Activated CD4-positive, alpha-beta T cell treated with anti-CD3 and anti-CD28 coated beads for 1 hour (primary cell): ENCODE results near the gene TPRG1L.

Experiments used
- DNase-seq: peaks from one replicate; pipeline ENCODE4 v3.0.0-alpha.2; 2020

Gene TPRG1L

DNA sequence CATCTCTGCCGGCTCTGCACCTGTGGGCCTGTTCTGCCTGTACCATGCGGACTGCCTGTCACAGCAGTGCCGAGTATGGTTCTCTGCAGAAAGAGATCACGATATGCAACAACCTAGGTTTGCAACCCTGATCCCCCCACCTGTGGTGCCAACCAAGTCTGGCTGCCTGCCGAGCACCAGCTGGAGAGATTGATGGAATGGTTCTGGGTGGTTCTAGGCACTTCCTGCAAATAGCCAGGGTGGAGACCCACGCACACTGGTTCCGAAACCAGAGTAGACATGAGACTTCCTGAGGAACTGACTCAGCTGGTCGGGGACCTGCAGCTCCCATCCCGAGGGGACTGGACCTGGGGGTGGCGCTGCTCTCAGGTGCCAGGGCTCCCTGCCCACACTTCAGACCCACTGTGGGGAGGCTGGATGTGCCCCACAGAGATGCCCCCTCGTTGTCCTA, 5.4 kb downstream of the TPRG1L start:
- DNase-seq = no peak

DNA sequence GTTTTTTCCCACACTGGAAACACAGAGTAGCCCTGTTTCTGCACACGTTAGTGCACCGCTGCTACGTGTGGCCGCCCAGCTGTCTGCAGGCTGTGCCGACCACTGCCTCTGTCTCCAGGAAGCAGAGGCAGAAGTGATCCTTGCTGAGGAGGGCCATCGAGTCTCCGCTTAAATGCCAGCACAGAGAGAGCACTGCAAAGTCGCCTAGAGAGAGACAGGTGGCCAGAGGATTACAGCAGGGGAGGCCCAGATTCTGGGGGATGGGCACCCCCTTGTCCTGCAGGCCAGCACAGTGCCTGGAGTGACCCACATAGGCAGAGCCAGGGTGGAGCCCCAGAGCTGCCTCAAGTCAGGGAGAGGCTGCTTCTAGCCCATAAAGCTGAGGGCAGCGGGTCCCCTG, 6.1 kb downstream of the TPRG1L start:
- no peak for DNase-seq

DNA sequence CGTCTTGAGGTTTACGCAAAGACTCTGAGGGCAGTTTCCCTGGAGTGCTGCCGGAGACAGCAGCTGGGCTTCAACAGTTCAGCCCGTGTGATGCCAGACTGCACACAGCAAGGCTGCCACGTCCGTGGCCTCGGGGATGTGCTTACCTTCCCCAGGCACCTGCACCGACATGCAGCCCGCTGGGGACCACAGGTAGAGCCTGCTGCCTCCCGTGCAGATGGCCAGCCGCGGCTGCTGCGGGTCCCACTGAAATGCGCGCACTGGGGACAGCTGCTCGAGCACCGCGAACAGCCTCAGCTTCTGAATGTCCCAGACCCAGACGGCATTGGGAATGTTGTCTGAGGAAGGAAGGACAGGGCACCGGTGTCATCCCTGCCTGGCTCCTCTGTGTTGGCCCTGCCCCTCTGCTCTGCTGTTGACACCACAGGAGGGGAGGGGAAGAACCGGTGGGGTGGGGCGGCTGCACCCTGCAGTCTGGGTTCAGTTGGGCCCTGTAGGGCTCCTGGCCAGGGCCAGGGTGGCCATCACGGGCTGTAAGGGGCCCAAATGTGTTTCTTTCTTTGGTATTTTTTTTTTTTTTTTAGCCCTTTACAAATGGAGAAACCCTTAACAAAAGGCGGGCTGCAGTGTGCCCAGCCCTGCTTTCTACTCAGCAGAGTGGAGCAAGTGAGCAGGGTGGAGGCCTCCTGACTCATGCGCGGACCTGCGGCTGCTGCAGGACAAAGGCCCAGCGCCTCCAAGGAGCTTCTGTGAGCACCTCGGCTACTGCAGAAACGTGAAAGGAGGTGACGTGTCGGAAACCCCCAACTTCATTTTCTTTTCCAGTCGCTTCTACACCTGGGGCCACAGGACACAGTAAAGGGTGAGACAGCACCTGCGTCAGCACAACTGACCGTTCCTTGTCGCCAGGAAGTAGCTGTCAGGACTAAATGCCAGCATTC, 6.8 kb downstream of the TPRG1L start:
- DNase-seq = no peak

DNA sequence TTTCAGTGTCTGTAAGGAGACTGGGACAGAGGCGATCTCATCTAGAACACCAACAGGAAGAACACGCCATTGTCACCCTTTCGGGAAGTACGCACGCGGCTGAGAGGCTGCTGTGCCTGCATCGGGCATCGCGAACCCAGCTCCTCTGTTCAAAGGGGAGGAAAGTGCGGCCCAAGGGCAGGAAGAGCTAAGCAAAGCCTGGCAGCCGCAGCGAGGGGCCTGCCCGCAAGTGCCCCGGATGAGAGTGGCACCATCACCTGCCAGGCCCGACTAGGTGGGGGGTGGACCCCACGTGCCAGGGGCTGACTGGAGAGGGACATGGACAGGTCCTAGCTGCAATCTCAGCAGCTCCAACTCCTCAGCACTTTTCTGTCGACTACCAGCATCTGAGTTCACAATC, 7.5 kb downstream of the TPRG1L start:
- DNase-seq = no peak

DNA sequence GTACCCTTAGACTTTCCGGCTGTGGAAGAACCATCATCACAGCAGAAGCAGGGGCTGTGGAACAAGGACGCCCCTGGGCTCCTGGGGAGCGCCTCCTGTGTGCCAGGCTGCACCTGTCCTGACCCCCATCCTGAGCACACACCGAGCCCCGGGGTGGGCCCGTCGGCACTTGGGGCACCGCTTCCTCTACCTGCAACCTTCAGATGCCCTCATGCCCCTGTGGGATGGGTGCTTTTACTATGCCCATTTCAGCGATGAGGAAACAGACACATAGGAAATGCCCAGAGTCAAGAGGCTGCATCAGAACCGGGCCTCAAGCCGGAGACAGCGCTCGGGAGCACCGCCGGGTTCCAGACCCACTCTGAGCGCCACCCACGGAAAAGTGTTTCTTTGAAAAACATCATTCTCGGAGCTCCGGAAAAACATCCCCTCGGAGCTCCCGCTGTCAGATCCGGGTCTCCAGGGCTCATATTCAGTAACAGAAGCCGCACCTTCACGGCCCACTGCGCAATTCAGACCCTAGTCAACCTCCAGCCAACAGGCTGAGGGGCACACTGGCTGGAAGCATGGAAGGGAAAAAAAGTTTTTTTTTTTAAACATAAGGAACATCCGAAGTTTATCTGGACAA, 8.0 kb downstream of the TPRG1L start:
- DNase-seq = no peak

DNA sequence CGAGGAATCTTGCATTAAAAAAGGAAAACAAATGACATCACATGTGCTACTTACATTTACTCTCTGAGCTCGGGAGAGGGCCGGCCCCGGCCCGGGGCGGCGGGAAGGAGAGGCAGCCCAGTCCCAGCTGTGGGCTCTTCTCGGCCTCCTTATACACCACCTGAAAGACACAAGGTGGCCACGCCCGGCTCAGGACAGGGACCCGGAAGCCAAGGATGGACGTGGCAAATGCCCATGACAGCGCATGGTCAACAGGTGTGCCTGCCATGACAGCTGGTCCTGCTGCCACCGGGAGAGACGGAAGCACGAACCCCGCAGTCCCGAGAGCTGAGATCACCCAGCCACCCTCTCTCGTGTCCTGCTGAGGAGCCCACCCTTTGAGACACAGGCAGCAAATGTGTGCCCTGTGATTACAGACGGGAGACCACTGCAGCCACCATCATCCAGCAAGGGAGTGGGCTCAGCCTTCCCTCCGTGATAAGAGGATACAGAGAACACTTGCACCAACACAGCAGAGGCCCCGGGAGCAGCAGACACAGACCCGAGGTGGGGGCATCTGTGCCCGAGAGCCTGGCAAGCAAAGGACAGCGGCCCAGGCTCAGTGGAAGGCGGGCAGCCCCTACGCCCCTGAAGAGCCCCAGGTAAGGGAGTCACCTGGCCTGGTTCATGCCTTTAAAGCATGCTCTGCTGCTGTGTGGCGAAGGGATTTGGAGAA, 8.7 kb downstream of the TPRG1L start:
- DNase-seq = no peak

DNA sequence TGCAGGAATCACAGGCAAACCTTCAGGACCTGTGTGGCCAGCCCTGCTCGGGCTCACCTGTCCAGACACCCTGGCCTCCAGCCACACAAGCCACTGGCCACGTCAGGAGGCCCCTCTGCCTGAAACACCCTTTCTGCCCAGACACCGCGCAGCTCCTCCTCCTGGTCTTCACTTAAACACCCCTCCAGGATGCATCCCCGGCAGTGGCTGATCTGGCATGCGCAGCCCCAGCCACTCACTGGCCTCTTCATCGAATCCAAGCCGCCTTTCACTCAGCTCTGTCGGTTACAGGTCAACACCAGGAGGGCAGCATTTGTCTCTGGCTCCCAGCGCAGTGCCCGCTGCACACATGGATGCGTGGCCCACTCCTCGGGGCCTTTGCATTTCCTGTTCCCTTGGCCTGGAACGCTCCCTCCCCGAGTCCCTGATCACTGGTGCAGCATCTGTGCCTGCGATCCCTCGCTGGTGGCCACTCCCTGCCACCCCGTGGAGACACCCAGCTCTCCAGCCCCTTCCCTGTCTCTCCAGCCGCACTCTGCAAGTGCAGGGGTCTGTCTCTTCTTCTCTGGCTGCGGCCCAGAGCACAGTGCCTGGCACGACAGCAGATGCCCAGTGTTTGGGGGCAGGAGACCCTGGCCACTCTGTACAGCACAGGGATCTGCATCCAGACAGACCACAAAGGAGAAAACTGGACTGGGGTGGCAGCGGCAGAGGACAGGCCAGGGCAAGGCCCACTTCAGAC, 9.4 kb downstream of the TPRG1L start:
- no peak for DNase-seq

DNA sequence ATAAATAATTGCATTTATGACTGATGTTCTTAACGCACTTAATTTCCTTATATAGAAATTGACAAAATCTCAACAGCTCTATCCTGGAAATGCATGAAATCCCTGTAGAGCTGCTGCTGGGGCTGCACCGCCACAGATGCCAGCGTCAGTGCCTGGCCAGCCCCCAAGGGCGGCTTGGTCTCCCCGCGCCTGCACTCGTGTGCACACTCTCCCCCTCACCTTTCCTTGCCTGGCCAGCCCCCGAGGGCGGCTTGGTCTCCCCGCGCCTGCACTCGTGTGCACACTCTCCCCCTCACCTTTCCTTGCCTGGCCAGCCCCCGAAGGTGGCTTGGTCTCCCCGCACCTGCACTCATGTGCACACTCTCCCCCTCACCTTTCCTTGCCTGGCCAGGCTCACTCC, 11.3 kb downstream of the TPRG1L start:
- no peak for DNase-seq

DNA sequence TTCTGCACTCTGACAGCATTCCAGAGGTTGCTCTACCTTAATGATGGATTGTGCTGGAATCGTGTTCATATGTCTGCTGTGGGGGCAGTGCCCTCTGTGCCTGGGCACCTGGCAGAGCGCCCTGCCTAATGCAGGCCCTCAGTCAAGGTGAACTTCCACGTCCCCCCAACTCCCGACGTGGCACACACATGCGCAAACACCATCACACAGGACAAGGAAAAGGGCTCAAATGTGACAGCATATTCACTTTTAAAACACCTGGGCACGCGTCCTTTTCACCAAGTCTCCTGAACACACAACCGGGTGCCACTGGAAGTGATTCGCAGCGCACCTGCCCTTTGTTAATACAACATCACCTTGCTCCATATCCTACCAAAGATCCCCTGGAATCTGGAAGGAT, 11.7 kb downstream of the TPRG1L start:
- no peak for DNase-seq

DNA sequence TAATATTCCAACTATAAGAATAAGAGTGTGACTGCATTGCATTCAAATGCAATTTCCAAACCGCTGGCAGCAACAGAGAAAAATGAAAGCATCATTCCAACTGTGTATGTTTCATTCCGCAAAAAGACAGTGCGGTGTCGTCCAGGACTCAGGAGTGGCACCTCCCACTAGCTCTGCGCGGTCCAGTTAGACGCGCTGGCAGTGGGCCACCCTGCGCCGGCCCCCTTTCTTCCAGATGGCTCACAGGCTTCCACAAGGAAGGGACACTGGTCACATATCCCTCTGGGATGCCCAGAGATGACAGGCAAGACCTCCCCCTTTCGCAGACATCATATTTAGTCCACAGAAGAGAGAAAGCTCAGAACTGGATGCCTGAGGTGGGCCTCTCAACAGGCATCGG, 13.2 kb downstream of the TPRG1L start:
- no peak for DNase-seq

DNA sequence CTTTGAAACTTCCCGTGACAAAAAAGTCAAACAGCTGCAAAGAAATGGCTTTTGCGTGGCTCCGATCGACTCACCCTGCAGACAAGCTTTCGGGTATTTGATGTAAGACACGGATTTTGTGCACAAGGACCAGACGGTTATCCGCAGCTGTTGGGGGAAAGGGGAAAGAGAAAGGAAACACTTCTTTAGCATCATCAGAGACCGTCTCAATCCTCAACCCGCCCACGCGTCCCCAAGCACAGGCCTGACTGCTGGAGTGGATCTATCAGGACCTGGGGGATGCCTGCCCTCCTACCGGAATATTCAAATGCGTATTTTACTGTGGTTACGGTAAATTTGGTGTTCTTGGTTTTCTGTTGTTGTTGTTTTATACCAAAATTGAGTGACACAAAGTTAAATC, 13.9 kb downstream of the TPRG1L start:
- DNase-seq = no peak

DNA sequence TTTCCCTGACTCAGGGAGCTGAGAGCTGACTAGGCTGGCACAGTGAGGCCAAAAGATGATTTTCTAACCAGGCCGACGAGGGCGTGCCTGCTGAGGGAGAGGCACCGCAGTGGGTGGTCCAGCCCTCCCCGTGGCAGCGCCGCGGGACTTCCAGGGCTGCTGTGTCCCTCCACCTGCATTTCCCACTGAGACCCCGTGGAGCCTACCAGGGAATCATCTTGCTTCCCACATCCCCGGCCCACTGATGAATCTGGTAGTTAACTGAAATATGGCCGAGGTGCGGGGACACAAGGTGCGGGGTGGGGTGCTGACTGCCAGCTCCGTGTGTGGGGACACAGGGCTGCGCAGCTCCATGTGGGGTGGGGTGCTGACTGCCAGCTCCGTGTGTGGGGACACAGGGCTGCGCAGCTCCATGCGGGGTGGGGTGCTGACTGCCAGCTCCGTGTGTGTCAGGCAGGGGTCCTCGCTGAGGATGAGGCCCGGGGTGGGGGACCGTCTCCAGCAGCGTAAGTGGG, 14.6 kb downstream of the TPRG1L start:
- no peak for DNase-seq

DNA sequence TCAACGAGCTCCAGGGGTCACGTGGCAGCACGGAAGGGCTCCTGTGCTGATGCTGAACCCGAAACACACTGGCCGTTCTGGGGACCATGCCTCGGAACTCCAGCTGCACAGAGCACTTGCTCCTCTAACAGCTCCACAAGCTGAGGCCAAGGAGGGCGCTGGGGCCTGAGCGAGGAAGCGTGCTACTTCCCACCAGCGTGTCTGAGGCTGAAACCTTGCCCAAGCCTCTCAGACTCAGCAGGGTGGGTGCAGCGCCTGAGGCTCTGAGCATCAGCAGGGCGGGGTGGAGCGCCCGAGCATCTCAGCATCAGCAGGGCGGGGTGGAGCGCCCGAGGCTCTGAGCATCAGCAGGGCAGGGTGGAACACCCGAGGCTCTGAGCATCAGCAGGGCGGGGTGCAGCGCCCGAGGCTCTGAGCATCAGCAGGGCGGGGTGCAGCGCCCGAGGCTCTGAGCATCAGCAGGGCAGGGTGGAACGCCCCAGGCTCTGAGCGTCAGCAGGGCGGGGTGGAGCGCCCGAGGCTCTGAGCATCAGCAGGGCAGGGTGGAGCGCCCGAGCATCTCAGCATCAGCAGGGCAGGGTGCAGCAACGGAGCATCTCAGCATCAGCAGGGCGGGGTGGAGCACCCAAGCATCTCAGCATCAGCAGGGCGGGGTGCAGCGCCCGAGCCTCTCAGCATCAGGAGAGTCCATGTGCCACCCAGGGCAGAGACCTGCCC, 15.5 kb downstream of the TPRG1L start:
- DNase-seq = no peak

DNA sequence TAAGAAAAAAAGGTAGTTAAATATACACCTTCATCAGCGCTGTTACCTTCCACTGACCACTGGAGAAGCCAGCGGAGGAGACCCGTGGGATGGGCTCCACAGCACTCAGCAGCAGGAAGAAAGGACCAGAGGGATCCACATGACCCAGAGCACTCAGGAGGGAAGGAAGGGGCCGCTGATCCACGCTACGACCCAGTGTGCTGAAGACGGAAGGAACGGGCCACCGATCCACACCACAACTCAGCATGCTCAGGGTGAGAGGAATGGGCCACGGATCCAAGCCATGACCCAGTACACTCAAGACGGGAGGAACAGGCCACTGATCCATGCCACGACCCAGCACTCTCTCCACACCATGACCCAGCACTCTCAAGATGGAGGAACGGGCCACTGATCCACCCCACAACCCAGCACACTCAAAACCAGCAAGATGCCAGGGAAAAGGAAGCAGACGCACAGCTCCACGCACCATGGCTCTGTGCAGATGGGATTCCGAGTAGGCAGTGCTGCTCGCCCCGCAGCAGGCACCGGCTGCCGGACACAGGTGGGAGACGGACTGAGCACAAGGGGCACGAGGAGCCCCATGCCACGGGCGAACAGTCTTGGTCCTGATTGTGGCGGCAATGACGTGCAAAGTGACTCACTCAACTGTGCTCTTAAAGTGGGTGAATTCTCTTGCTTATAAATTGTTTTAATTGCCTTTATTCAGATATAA, 16.4 kb downstream of the TPRG1L start:
- no peak for DNase-seq

DNA sequence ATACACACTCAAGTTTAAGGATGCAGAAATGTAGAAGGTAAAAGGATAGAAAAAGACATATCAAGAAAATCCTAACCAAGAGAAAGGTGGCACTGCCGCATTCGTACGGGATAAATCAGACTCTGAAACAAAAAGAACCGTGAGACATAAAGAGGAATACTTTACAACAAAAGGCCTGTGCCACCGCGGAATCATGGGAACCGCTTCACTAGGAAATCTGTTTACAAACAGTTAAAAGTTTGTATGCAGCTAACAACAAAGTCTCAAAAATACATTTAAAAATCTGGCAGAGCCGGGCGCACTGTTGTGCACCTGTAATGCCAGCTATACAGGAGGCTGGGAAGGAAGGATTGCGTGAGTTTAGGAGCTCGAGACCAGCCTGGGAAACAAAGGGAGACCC, 17.0 kb downstream of the TPRG1L start:
- no peak for DNase-seq

DNA sequence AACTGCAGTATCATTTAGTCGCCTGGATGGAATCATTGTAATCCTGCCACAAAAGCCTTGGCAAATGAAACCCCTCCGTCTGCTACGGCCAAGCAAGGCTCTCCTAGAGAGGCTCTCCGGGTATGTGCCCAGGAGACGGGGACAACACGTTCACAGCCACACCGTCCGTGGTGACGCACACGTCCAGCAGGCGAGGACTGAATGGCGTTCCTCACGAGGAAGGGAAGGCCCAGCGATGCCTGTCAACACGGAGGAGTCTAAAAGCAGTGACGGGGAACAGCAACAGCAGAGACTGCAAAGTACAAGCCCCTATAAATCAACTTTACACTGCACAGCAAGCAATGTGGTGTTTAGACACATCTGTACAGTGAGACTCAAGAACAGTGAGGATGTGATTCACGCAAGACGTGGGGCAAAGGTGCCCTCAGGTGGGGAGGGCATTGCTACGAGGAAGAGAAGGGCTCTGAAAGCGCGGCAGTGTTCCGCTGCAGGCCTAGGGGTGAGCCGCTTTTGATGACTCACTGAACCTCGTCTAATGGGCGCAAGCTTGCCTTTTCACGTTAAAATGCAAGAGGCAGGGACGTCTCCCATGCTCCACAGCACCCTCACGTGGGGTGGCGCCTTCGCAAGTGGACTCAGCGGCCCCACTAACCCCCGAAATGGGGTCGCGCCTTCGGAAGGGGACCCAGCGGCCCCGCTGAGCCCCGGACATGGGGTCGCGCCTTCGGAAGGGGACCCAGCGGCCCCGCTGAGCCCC, 18.3 kb downstream of the TPRG1L start:
- DNase-seq = no peak

DNA sequence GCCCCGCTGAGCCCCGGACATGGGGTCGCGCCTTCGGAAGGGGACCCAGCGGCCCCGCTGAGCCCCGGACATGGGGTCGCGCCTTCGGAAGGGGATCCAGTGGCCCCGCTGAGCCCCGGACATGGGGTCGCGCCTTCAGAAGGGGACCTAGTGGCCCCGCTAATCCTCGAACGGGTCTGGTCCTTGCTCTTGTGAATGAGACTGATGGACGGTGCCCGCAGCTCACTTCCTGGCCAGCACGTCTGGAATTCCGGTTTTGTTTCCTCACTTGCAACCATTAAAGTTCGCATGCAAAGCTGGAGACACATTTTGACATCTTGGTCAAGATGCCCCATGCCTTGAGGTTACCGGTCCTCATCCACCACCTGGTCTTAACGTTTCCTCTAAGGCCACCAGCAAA, 19.5 kb downstream of the TPRG1L start:
- DNase-seq = no peak

DNA sequence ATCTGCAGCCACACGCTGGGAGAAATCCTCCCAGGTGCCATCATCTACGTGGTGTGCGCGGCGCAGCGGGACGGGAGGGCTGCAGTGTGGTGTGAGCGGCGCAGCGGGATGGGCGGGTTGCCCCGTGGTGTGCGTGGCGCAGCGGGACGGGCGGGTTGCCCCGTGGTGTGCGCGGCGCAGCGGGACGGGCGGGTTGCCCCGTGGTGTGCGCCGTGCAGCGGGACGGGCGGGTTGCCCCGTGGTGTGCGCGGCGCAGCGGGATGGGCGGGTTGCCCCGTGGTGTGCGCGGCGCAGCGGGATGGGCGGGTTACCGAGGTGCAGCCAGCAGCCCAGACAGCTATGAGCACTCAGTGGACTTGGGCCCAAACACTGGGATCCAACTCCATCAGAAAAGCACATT, 20.4 kb downstream of the TPRG1L start:
- DNase-seq = no peak

DNA sequence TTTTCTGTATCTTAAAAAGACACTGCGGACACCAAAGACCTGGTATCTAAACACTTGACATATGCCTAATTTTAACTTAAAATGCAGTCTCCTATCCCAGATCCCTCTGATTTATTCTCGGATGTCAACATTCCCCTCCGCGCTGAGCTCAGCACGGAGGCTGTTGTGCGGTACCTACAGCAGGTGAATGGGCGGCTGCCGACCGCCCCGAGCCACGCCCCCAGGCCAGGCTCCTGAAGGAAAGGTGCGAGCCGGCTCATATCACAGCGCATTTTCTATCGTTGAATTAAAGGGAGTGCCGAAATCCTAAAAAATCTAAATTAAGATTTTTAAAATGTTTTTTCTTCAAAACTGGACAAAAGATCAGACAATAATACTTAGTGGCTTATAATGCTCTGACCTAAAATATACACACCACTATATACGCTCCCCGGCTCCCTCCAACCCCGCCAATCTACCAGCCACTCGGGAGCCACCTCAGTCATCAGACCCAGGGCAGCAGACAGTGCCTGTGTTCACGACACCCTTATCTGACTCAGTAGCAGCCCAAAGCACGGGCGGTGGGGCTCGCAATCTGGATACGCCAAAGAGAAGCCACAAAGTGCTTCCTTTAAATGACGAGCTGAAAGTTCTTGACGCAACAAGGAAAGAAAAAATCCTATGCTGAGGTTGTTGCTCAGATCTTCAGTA, 21.0 kb downstream of the TPRG1L start:
- no peak for DNase-seq

DNA sequence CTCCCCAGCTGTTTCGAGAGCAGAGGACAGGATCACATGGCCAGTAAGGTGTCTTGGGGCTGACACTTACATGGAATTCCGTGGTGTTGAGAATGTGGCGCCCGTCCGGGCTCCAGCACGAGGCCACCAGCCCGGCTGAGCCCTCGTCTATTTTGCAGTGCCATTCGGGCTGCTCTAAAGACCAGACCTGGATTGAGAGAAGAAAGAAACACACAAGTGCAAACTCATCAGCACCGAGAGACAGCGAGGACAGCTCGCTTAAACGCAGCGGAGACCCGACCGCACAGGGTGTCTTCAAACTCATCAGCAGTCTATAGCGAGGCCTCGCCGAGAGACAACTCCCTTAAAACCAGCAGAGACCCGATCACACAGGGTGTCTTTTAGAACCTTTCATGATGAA, 21.8 kb downstream of the TPRG1L start:
- no peak for DNase-seq
